Chondrocyte (in vitro differentiated cells): ENCODE data around the gene DENND1A. TPM values are rescaled to one million over a fixed set of nuclear protein-coding genes. Genes with fewer than 3 reads are reported as not detected.

Experiments
- DNase-seq: peaks from one replicate; pipeline ENCODE4 v3.0.0; 2021; ENCODE audit warnings: mixed read lengths, low spot score
- H3K27ac Mint-ChIP-seq: one replicate; pipeline ENCODE4 v1.8.0; 2021; ENCODE audit warnings: mild to moderate bottlenecking, moderate library complexity, mixed read lengths; ENCODE audit not compliant: unreplicated experiment
- H3K27me3 Mint-ChIP-seq: 2 replicates; pipeline ENCODE4 v1.8.0; 2021; ENCODE audit warnings: low read depth, mixed read lengths
- H3K36me3 Mint-ChIP-seq: 2 replicates; pipeline ENCODE4 v1.8.0; 2021; ENCODE audit warnings: low read depth, mixed read lengths
- H3K4me1 Mint-ChIP-seq: 2 replicates; pipeline ENCODE4 v1.8.0; 2021; ENCODE audit warnings: low read depth, mild to moderate bottlenecking, mixed read lengths
- H3K4me3 Mint-ChIP-seq: one replicate; pipeline ENCODE4 v1.8.0; 2021; ENCODE audit warnings: mild to moderate bottlenecking, moderate library complexity, mixed read lengths; ENCODE audit not compliant: unreplicated experiment
- H3K9me3 Mint-ChIP-seq: 2 replicates; pipeline ENCODE4 v1.8.0; 2021; ENCODE audit warnings: low read depth, mixed read lengths
- CTCF ChIP-seq: fragments of 200-600 bp; sonication (generic); IDR thresholded peaks from 2 replicates; pipeline ENCODE4 v1.5.0; 2021; ENCODE audit warnings: antibody characterized with exemption, mild to moderate bottlenecking, moderate library complexity
- total RNA-seq: library from RNA; stranded (reverse); gene quantifications from 3 replicates; pipeline ENCODE4 v1.2.1, GENCODE V29; 2021

DENND1A gene
- total RNA-seq, 1 donor from 2014 or later, result 15.3 TPM

DNA sequence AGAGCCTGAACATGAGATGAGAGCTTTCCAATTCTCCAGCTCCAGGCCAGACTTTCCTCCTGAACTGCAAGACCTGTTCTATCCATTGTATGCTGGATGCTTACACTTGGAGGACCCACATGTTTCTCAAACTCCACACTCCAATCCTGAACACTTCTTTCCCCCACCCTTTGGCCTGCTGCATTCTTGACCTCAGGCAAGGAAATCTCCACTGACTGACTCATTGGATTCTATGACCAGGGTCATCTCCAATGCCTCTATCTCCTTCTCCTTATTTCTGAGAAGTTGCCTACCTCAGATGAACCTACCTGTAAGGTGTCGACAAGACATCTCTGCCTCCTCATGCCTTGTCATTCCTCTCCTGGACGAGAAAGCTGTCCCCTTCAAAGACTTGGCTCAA is 420.3 kb downstream of the DENND1A start:
- TF ChIP-seq CTCF, result no peak
- Mint-ChIP-seq H3K27me3 (no peaks in the 10 kb centered on the region), H3K4me1 (no peaks in the 10 kb centered on the region), H3K9me3 (no peaks in the 10 kb centered on the region), H3K4me3 (no peak overlapping the region), H3K36me3 (peaks cover 5% of the 10 kb centered on the region), H3K27ac (no peak overlapping the region)
- DNase-seq, result no peak

DNA sequence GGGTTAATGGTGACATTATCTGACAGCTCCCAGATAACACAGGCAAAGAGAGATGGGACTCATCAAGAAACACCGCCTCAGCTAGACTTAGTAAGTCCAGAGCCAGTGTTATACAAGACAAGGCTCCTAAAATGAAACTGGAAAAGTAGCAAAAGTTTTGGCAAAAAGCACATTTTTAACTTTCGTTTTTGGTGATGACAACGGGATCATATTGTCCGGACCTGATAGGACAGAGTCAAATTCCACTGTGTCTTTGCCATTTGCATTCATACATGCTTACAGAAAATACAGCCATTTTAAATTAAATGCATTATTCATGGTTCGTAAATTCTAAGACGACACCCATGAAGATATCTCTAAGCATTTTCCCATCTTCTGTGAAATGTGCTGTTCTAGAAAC is 421.9 kb downstream of the DENND1A start:
- Mint-ChIP-seq H3K27me3 (no peaks in the 10 kb centered on the region), H3K4me1 (no peaks in the 10 kb centered on the region)

GRCh38 chr9:123505496-123505895 is 424.4 kb downstream of the DENND1A start:
- DNase-seq, result no peak
- Mint-ChIP-seq H3K36me3 (peaks cover 5% of the 10 kb centered on the region), H3K27me3 (no peaks in the 10 kb centered on the region), H3K27ac (no peak overlapping the region), H3K4me3 (no peak overlapping the region), H3K9me3 (no peaks in the 10 kb centered on the region), H3K4me1 (no peaks in the 10 kb centered on the region)
- no peak for TF ChIP-seq CTCF

More for the DNA sequence above, 421.9 kb downstream of the DENND1A start:
- Mint-ChIP-seq H3K36me3 (peaks cover 5% of the 10 kb centered on the region), H3K27ac (no peak overlapping the region), H3K4me3 (no peak overlapping the region), H3K9me3 (no peaks in the 10 kb centered on the region)
- no peak for DNase-seq
- no peak for TF ChIP-seq CTCF

GRCh38 chr9:123500336-123500735 is 429.6 kb downstream of the DENND1A start:
- Mint-ChIP-seq H3K27me3 (no peaks in the 10 kb centered on the region), H3K36me3 (no peaks in the 10 kb centered on the region), H3K4me1 (no peaks in the 10 kb centered on the region), H3K4me3 (no peak overlapping the region), H3K9me3 (no peaks in the 10 kb centered on the region), H3K27ac (no peak overlapping the region)
- DNase-seq, result no peak
- TF ChIP-seq CTCF, result no peak

DNA sequence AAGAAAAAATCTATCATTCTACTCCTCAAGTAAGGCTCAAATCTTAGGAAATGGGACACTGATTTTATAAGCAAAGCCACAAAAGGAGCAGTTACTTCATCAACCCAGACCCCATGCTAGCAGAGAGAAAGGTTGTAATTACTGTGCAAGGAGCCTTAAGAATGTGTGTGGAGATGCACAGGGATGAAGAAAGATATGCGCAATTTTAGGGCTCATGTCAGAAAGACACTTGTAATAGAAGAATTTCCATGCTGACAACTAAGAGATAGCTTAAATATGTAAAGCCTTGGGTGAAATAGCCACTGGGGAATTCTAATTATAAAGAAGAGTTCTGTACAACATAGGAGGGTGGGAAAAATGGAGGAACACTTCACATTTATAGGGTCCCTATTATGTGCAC is 432.1 kb downstream of the DENND1A start:
- H3K27ac Mint-ChIP-seq, result no peak overlapping the region
- no peaks in the 10 kb centered on the region for H3K9me3 Mint-ChIP-seq
- no peaks in the 10 kb centered on the region for H3K4me1 Mint-ChIP-seq
- no peaks in the 10 kb centered on the region for H3K27me3 Mint-ChIP-seq
- no peak for TF ChIP-seq CTCF
- H3K36me3 Mint-ChIP-seq, result no peaks in the 10 kb centered on the region
- DNase-seq, result no peak
- no peak overlapping the region for H3K4me3 Mint-ChIP-seq
